ENCODE measurements around the gene PDXDC1. TPM values are rescaled to one million over a fixed set of nuclear protein-coding genes. Genes with fewer than 3 reads are reported as not detected.
"Not testable (repeated sequence)": the region's sequence is repeated elsewhere in the genome, so short reads cannot be mapped to it uniquely, and the experiment has no call there.

PDXDC1 gene
- total RNA-seq, 1 experiment from 2014 or later, result 32.8 TPM

DNA sequence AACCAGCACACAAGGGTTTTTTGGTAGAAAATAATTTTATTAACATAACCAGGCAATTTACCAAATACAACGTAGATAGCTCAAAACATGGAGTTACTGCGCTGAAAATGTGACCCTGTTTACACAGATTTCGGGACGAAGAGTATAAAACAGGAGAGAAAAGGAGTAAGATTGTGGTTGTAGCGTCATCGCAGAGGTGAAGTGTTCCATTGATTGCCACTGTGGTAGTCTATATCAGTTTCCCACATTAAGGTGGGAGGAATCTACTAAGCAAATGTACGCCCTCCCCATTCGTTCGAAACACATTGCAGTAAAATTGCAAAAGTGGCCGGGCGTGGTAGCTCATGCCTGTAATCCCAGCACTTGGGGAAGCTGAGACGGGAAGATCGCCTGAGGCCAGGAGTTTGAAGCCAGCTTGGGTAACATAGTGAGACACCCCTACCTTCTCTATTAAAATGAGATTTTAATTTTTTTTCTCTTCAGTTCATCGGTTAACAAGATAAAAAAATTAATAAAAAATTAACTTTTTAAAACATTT lies 972 bp upstream of the PDXDC1 start:
- DNase-seq (ENCODE audit: low spot score), result not testable (repeated sequence)

- DNase-seq (ENCODE audit: low spot score), result peak; percentile 47
These were observed 533 bp upstream of the PDXDC1 start for GRCh38 chr16:14974331-14974655.

GRCh38 chr16:14975418-14976194 lies 780 bp downstream of the PDXDC1 start:
- DNase-seq (ENCODE audit: low spot score), result not testable (repeated sequence)

GRCh38 chr16:14976971-14977736 lies 2.3 kb downstream of the PDXDC1 start:
- DNase-seq (ENCODE audit: low spot score), result not testable (repeated sequence)

DNA sequence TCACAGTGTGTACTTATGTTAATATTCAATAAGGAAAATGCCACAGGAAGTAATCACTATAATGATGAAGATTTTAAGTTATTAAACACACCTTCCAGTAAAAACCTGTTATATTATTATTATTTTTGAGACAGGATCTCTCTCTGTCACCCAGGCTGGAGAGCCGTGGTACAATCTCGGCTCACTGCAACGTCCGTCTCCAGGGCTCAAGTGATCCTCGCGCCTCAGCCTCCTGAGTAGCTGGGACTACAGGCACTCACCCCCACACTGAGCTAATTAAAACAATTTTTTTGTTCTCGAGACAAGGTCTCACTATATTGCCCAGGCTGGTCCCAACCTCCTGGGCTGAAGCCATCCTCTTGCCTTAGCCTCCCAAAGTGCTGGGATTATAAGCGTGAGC lies 3.5 kb downstream of the PDXDC1 start:
- not testable (repeated sequence) for DNase-seq (ENCODE audit: low spot score)

DNA sequence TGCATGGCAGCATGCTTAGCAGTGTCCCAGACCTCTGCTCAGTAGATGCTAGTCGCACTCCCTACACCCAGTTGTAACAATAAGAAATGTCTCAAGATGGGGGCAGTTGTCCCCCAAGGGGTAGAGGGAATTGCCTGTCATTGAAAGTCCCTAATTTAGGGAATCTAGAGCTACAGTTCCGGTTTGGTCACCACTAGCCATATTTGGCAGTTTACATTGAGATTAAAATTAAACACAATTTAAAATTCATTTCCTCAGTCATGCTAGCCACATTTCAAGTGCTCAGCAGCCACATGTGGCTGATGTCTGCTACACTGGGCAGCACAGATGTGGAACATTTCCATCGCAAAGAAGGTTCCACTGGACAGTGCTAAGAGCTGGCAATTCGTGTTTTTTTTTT lies 4.1 kb downstream of the PDXDC1 start:
- DNase-seq (ENCODE audit: low spot score), result not testable (repeated sequence)

DNA sequence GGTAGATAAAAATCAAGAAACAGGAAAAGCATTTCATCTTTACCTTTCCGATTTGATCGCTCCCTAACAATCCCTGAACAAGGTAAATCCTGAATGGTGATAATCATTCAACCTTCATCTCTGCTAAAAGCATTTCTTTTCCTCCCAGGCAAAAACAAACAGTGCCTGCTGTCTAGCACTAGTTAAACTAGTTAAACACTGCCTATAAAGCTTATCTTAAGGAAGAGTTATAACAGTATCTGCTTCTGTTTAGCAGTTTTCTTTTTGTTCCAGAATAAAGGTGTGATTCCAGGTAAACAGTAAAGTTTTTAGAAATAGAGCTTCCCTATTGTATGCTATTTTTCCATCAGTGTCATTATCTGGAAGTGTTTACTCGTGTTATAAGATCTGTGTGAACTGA lies 6.4 kb downstream of the PDXDC1 start:
- not testable (repeated sequence) for DNase-seq (ENCODE audit: low spot score)

GRCh38 chr16:14982521-14982920 lies 7.7 kb downstream of the PDXDC1 start:
- DNase-seq (ENCODE audit: low spot score), result not testable (repeated sequence)

GRCh38 chr16:14988092-14988491 lies 13.3 kb downstream of the PDXDC1 start:
- DNase-seq (ENCODE audit: low spot score), result not testable (repeated sequence)

DNA sequence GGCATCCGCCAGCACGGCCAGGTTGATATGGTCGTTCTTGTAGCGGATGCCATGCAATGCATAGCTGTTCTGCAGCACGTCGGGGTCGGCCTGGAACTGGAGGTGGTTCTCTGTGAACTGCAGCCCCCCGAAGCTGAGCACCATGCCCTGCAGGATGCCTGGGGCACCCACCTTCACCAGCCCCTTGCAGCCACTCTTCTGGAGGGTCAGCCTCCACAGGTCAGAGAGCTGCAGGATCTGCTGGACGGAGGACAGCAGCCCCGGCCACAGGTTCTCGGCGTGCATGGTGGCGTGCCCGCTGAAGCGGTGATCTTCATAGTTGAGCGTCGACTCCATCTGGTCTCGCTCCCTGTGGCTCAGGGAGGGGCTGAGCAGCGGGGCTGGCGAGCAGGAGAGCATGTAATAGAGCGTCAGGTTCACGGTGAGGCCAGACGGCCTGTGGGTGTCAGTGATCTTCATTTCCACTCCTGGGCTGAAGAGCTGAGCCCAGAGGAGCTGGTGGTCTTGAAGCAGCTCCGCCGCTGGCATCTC lies 13.9 kb downstream of the PDXDC1 start:
- DNase-seq (ENCODE audit: low spot score), result not testable (repeated sequence)

DNA sequence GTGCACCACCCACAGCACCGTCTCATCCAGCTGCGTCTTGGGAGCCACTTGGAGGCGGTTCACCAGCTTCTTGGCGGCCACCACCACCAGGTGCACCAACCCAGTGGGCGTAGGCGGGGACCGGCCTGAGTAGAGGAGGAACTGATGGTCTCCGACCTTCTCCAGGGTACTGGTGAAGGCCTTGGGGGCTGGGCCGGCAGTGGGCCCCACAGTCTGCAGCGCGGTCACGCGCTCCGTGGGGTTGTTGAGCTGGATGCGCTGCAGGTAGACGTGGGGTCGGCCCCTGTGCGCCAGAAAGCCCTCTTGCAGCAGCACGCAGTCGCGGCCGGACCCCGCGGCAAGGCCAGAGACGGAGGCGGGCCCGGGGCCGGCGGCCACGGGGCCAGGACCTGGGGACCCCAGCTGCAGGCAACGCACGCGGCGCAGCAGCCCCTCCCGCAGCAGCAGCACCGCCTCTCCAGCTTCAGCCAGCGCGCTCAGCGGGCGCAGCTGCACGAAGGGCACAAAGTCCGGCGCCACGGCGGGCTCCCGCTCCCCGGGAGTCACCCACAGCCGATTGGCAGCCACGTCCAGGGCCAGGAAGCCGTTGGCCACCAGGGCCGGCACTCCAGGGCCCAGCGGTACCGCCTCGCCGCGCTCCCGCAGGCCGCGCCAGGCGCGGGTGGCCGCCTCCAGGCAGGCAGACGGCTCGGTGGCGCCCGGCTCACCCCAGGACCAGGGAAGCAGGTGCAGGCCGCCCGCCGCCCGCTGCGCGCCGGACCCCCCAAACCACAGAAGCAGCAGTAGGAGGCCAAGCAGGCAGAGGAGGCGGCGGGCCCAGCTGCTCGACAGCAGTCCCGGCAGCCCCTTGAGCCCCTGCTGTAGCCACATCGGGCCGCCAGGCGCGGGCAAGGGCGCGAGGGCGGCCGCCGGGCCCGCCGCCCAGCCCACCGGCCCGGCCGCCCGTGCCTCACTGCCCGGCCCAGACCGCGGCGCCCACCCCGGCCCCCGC lies 14.8 kb downstream of the PDXDC1 start:
- DNase-seq (ENCODE audit: low spot score), result not testable (repeated sequence)

- DNase-seq (ENCODE audit: low spot score), result not testable (repeated sequence)
These were observed 18.7 kb downstream of the PDXDC1 start for GRCh38 chr16:14993277-14994151.

GRCh38 chr16:14996702-14997101 lies 21.9 kb downstream of the PDXDC1 start:
- not testable (repeated sequence) for DNase-seq (ENCODE audit: low spot score)

- not testable (repeated sequence) for DNase-seq (ENCODE audit: low spot score)
These were observed 23.5 kb downstream of the PDXDC1 start for GRCh38 chr16:14998300-14998699.

DNA sequence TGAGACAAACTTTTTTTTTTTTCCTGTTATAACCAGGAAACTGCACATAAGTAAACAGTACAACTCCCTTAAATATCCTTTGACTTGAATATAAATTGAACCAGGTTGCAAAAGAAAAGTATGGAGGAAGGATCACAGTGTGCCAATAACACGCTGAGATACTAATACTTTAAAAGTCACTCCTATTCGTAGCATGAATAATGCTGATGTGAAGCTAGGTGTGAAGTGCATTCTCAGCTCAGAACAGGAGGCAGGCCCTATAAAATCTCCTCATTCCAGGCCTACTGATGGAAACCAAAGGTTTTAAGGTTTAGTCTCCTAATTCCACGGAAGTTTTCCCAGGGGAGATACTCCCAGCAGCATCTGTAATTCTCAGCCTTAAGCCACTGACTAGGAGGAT lies 25.0 kb downstream of the PDXDC1 start:
- not testable (repeated sequence) for DNase-seq (ENCODE audit: low spot score)

DNA sequence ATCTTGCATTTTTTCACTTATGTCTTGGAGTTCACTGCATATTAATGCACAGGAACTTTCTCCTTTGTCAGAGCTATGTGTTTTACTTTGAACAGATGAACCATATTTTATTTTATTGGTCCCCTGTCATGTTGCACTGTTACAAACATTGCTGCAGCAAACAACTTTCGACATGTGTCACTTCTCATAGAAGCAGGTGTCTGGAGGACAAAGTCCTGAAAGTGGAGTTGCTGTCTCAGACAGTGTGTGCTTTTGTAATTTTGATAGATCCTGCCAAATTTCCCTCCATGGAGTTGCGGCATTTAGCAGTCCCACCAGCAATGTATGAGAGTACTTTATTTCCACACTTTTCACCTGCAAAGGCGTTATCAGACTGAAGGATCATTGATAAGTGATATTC lies 27.6 kb downstream of the PDXDC1 start:
- DNase-seq (ENCODE audit: low spot score), result not testable (repeated sequence)

DNA sequence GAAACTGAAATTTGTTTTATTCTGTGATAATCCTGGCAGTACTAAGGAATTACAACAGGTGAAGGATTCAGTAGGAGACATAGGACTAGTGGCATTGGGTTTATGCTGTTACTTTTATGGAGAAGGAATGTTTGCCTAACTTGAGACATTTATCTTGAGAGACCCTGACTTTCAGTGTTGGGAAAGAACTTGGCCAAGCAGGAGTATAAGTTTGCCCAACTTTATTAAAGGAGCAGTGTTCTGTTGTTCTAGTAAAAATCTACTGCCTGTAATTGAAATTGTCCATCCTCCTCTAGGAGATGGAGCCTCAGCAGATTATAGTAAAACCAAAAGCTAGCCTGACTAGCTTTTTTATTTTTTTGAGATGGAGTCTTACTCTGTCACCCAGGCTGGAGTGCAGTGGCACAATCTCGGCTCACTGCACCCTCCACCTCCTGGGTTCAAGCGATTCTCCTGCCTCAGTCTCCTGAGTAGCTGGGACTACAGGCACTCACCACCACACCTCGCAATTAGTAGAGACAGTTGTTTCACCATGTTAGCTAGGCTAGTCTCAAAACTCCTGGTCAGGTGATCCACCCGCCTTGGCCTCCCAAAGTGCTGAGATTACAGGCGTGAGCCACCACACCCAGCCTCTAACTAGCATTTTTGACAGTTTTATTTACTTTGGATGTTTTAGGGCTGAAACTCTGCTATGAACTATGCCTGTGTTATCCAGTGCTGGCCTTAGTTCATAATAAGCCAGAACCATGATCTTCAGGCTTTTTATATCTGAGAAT lies 30.7 kb downstream of the PDXDC1 start:
- DNase-seq (ENCODE audit: low spot score), result not testable (repeated sequence)

- not testable (repeated sequence) for DNase-seq (ENCODE audit: low spot score)
These were observed 33.8 kb downstream of the PDXDC1 start for GRCh38 chr16:15008647-15009046.

DNA sequence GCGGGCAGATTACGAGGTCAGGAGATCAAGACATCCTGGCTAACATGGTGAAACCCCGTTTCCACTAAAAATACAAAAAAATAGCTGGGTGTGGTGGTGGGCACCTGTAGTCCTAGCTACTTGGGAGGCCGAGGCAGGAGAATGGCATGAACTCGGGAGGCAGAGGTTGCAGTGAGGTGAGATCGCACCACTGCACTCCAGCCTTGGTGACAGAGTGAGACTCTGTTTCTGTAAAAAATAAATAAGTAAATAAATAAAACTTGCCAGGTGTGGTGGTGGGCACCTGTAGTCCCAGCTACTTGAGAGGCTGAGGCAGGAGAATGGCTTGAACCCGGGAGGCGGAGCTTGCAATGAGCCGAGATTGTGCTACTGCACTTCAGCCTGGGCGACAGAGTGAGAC lies 38.1 kb downstream of the PDXDC1 start:
- not testable (repeated sequence) for DNase-seq (ENCODE audit: low spot score)
